Activated naive CD4-positive, alpha-beta T cell treated with anti-CD3 and anti-CD28 coated beads, Interleukin-2, amount 10 ng/mL, durations not matched to agents 7 days and 5 days (primary cell): Measurements from ENCODE around the gene KATNBL1.
"Not testable (repeated sequence)": the region's sequence is repeated elsewhere in the genome, so short reads cannot be mapped to it uniquely, and the experiment has no call there.

Experiments used
- CTCF ChIA-PET: fragments of 350-600 bp; sonication (Branson Sonifier 250); formaldehyde crosslinking; loops from one replicate; lab custom pipeline; 2021; ENCODE audit warnings: antibody characterized with exemption; lab: Charles Lee
- DNase-seq: peaks from one replicate; pipeline ENCODE4 v3.0.0-alpha.2; 2020
- H3K27ac Mint-ChIP-seq: one replicate; pipeline ENCODE4 v1.8.0; 2021; ENCODE audit warnings: mild to moderate bottlenecking, moderate library complexity, mixed read lengths
- H3K27me3 Mint-ChIP-seq: one replicate; pipeline ENCODE4 v1.8.0; 2021; ENCODE audit warnings: mild to moderate bottlenecking, mixed read lengths
- H3K36me3 Mint-ChIP-seq: one replicate; pipeline ENCODE4 v1.8.0; 2021; ENCODE audit warnings: mixed read lengths
- H3K4me1 Mint-ChIP-seq: one replicate; pipeline ENCODE4 v1.8.0; 2021; ENCODE audit warnings: mixed read lengths
- H3K4me3 Mint-ChIP-seq: one replicate; pipeline ENCODE4 v1.8.0; 2021; ENCODE audit warnings: mild to moderate bottlenecking, moderate library complexity, mixed read lengths
- H3K9me3 Mint-ChIP-seq: one replicate; pipeline ENCODE4 v1.8.0; 2021; ENCODE audit warnings: mixed read lengths

Gene KATNBL1

DNA sequence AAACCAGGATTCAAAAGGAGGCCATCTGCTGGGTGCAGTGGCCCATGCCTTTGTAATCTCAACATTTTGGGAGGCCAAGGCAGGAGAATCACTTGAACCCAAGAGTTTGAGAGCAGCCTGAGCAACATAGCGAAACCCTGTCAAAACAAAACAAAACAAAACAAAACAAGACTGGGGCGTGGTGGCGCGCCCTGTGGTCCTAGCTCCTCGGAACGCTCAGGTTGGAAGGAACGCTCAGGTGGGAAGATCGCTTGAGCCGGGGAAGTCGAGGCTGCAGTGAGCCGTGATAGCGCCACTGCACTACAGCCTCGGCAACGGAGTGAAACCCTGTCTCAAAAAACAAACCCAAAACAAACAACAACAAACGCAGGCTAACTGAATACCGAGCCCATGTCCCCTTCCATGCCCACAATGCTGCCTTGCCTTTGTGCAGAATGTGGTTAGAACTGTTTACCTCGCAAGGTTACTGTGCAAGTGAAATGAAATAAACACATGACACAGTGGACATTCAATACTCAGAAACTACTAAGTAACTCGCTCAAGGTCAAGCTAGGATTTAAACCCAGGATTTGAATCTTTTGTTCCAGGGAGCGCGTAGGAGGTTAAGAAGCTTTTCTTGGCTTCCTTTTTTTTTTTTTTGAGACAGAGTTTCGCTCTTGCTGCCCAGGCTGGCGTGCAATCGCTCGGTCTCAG, 14.2 kb upstream of the KATNBL1 start:
- CTCF ChIA-PET, result interaction anchor here (0.6 to 2.1 kb wide), 6 partner anchors 11 to 364 kb away, joined by 3 to 10 read pairs (median 4); partner anchors contain the start of gene LPCAT4
- Mint-ChIP-seq H3K27me3 (peaks cover 9% of the 10 kb centered on the region), H3K9me3 (no peaks in the 10 kb centered on the region), H3K4me3 (peak overlapping the region; percentile 96), H3K4me1 (peaks cover 38% of the 10 kb centered on the region), H3K27ac (peak overlapping the region; percentile 94), H3K36me3 (peaks cover 23% of the 10 kb centered on the region)
- DNase-seq, result no peak

DNA sequence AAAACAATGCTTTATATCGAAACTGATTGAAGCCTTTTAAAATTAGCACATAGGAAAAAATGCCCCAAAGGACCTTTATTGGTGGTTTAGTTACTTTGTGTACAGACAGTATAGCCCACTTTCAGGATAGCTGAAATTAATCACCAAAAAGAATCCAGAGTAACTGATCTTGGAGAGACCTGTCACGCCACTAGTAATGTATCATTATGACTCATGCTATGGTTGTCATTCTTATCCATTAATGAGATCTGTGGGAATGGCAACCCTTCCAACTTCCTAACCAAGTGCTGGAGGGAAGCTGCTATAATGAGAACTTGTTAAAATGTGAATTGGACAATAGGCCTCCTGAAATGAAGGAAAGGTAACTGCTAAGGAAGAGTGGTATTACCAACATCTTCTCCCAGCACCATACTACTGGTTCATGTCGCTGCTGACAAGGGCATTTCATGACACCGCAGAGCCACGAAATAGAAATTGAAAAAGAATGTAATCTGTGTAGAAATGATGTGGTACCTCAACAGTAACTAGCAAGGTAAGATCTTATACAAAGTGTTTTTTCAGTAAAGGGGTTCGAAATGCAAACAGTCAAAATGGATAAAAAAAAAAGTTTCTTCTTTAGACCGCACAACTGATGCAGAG, 7.8 kb upstream of the KATNBL1 start:
- Mint-ChIP-seq H3K27me3 (peaks cover 8% of the 10 kb centered on the region), H3K27ac (no peak overlapping the region), H3K4me3 (no peak overlapping the region), H3K4me1 (no peaks in the 10 kb centered on the region), H3K9me3 (no peaks in the 10 kb centered on the region), H3K36me3 (no peaks in the 10 kb centered on the region)
- CTCF ChIA-PET, result interaction anchor here (1.4 kb wide), 1 partner anchor 9 kb away, joined by 3 read pairs; no protein-coding TSS in a partner anchor
- no peak for DNase-seq

DNA sequence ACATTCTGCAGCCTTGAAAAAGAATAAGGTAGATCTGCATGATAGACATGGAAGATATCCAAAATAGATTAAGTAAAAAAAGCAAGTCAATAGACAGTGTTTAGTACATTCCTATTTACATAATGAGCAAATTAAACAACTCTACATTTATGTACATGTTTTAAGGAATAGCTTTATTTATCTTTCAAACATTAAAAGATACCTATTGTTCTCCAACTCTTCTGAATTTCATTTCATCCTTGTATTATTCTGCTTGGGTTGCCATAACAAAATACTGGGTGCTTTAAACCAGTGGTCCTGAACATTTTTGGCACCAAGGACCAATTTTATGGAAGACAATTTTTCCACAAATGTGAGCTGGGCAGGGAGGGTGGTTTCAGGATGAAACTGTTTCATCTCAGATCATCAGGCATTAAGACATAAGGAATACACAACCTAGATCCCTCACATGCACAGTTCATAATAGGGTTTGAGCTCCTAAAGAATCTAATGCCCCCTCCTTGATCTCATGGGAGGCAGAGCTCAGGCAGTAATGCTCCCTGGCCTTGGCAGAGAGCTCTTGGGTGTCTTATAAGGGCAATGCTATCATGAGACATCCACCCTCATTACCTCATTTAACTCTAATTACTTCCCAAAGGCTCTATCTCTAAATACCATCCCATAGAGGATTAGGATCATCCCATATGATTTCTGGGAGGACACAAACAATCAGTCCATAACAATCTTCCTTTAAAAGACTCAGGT, 6.8 kb upstream of the KATNBL1 start:
- DNase-seq, result no peak
- Mint-ChIP-seq H3K27me3 (peaks cover 8% of the 10 kb centered on the region), H3K36me3 (no peaks in the 10 kb centered on the region), H3K9me3 (no peaks in the 10 kb centered on the region), H3K4me3 (no peak overlapping the region), H3K27ac (no peak overlapping the region), H3K4me1 (no peaks in the 10 kb centered on the region)
- CTCF ChIA-PET, result interaction anchor here (1.0 kb wide), 1 partner anchor 25 kb away, joined by 3 read pairs; no protein-coding TSS in a partner anchor

DNA sequence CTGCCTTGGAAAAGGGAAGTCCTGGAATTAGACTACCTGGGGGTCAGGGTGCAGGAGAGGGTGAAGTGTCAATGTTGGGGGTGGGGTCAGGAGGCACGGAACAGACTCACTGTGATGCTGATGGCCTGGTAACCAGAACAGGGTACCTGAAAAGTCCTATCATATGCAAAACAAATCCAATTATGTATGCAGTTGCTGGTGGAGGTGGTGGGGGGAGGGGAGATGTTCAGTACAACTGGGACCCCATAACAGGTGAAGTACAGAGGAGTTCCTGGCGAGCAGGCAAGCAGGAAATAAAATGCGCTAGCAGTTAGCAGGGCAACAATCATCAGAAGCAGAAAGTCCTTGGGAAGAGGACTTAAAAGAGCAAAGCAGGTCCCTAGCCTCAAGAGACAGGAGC, 4.2 kb upstream of the KATNBL1 start:
- peaks cover 2% of the 10 kb centered on the region for H3K4me1 Mint-ChIP-seq
- no peak overlapping the region for H3K27ac Mint-ChIP-seq
- DNase-seq, result no peak
- H3K4me3 Mint-ChIP-seq, result no peak overlapping the region
- no peaks in the 10 kb centered on the region for H3K36me3 Mint-ChIP-seq
- H3K9me3 Mint-ChIP-seq, result no peaks in the 10 kb centered on the region
- CTCF ChIA-PET, result interaction anchor here (0.7 kb wide), 1 partner anchor 12 kb away, joined by 3 read pairs; no protein-coding TSS in a partner anchor
- H3K27me3 Mint-ChIP-seq, result peaks cover 8% of the 10 kb centered on the region

DNA sequence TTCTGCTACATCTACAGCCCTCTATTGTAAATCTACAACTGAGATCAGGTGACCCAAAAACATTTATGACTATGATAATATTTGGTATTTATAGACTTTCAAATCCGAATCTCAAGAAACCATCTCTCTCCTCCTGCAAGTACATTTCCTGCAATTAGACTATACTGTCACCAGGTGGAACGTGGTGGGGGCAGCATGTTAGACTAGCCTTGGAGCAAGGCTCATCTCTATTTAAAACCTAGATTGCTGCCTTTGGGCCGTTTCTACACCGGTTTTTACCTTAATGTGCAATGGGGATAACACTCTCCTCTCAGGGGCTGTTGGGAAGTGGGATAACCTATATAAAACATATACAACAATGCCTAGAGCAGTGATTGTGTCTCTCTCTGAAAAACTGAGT, 3.8 kb upstream of the KATNBL1 start:
- no peaks in the 10 kb centered on the region for H3K36me3 Mint-ChIP-seq
- no peaks in the 10 kb centered on the region for H3K9me3 Mint-ChIP-seq
- H3K27me3 Mint-ChIP-seq, result peaks cover 8% of the 10 kb centered on the region
- peaks cover 5% of the 10 kb centered on the region for H3K4me1 Mint-ChIP-seq
- H3K4me3 Mint-ChIP-seq, result no peak overlapping the region
- CTCF ChIA-PET, result interaction anchor here (0.7 kb wide), 1 partner anchor 11 kb away, joined by 3 read pairs; no protein-coding TSS in a partner anchor
- DNase-seq, result no peak
- H3K27ac Mint-ChIP-seq, result no peak overlapping the region

DNA sequence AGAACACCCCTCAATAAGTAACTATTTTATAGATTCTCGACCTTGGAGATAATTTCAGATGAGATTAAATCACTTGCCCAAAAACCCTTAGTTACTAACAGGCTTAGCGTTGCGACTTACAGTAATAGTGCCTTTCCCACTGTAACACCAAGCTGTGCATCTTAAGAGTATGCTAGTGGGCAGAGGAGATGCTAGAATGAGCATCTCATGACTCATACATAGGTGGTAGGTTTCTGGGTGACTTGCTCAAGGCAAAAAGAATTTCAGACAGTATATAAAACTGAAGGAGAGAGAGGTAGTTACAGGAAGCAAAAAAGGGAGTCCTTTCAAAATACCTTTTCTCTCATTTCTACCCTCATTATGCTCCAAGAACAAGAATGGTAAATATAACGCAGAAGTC, 3.9 kb downstream of the KATNBL1 start:
- Mint-ChIP-seq H3K27me3 (no peaks in the 10 kb centered on the region), H3K36me3 (peaks cover 16% of the 10 kb centered on the region), H3K4me1 (peaks cover 17% of the 10 kb centered on the region), H3K9me3 (no peaks in the 10 kb centered on the region), H3K4me3 (no peak overlapping the region), H3K27ac (no peak overlapping the region)
- DNase-seq, result no peak
- CTCF ChIA-PET, result interaction anchor here (0.6 kb wide), 1 partner anchor 123 kb away, joined by 4 read pairs; no protein-coding TSS in a partner anchor

DNA sequence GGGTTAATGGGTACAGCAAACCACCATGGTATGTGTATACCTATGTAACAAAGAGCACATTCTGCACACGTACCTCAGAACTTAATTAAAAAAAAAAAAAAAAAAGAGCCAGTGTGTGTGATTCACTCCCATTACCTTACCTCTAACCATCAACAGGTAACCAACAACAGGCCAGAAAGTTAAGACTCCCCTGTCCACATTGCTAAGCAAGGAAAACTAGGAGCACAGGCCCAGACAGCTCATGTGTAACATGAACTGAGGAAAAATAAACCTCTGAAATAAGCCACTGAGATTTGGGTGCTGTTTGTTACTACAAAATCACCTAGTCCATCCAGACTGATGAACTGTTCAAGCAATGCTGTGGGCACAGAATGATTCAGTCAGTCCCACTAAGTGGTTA, 6.0 kb downstream of the KATNBL1 start:
- Mint-ChIP-seq H3K36me3 (peaks cover 30% of the 10 kb centered on the region), H3K4me3 (no peak overlapping the region), H3K4me1 (peaks cover 14% of the 10 kb centered on the region), H3K27me3 (no peaks in the 10 kb centered on the region), H3K27ac (no peak overlapping the region), H3K9me3 (no peaks in the 10 kb centered on the region)
- CTCF ChIA-PET, result no interaction called here
- DNase-seq, result no peak

DNA sequence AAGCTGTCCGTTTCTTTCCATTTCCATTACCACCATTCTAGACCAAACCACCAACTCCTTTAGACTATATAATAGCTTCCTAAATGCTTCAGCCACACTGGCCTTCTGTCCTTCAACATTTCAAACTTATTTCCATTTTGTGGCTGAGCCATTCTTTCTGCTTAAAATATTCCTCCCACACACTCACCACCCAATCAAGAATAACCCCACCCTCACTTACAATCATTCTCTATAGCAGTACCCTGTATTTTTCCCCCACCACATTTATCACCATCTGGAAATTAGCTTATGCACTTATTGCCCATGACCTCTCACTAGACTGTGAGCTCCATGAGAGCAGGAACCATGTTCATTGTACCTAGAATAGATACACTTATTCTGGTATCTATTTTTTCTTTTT, 6.6 kb downstream of the KATNBL1 start:
- CTCF ChIA-PET, result interaction anchor here (0.6 kb wide), 1 partner anchor 21 kb away, joined by 3 read pairs; no protein-coding TSS in a partner anchor
- H3K36me3 Mint-ChIP-seq, result peaks cover 34% of the 10 kb centered on the region
- H3K4me1 Mint-ChIP-seq, result peaks cover 9% of the 10 kb centered on the region
- H3K4me3 Mint-ChIP-seq, result no peak overlapping the region
- no peaks in the 10 kb centered on the region for H3K27me3 Mint-ChIP-seq
- H3K27ac Mint-ChIP-seq, result no peak overlapping the region
- DNase-seq, result no peak
- H3K9me3 Mint-ChIP-seq, result no peaks in the 10 kb centered on the region

DNA sequence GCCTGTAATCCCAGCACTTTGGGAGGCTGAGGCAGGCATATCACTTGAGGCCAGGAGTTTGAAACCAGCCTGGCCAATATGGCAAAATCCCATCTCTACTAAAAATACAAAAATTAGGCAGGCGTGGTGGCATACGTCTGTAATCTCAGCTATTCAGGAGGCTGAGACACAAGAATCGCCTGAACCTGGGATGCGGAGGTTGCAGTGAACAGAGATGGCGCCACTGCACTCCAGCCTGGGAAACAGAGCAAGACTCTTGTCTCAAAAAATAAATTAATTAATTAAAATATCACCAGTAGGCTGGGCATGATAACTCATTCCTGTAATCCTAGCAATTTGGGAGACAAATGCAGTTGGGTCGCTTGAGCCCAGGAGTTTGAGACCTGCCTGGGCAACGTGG, 16.6 kb downstream of the KATNBL1 start:
- H3K9me3 Mint-ChIP-seq, H3K4me3 Mint-ChIP-seq, H3K27me3 Mint-ChIP-seq, DNase-seq, H3K4me1 Mint-ChIP-seq, H3K36me3 Mint-ChIP-seq, H3K27ac Mint-ChIP-seq, CTCF ChIA-PET: not testable (repeated sequence)

DNA sequence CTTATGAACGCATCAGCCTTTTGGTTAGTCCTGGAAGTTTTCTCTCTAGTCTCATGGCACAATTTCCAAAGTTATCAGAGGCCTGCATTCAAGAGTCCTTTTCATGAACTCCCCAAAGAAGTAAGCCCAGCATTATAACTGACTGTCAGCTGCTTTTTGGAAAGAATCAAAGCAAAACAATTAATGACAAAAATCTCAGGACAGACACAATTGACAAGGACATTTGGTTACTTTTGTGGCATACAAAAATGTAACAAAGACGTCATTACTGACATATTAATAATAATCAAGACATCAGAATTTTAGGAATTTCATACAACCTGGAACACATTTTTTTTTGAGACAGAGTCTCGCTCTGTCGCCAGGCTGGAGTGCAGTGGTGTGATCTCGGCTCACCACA, 21.2 kb downstream of the KATNBL1 start:
- Mint-ChIP-seq H3K36me3 (peaks cover 18% of the 10 kb centered on the region), H3K27me3 (no peaks in the 10 kb centered on the region), H3K4me1 (no peaks in the 10 kb centered on the region), H3K27ac (no peak overlapping the region), H3K4me3 (no peak overlapping the region), H3K9me3 (no peaks in the 10 kb centered on the region)
- CTCF ChIA-PET, result interaction anchor here (0.7 kb wide), 1 partner anchor 103 kb away, joined by 4 read pairs; no protein-coding TSS in a partner anchor
- DNase-seq, result no peak

DNA sequence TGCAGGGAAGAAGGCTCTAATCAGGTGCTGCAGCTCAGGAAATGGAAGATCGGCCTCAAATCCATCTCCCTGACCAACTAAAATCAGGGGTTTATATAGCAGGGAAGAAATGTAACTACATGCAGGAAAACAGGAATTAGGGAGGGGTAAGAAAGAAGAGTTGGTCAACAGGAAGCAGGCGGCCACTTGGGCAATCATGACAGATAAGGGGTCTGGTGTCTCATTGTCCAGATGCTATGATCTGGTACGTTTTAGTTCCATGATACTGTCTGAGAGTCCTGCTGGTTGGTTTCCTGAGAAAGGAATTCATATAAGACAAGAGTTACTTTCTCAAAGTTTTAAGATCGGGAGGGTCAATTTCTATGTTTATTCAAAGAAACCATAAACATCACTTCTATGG, 24.2 kb downstream of the KATNBL1 start:
- CTCF ChIA-PET, result no interaction called here
- H3K4me1 Mint-ChIP-seq, result no peaks in the 10 kb centered on the region
- H3K27me3 Mint-ChIP-seq, result no peaks in the 10 kb centered on the region
- no peaks in the 10 kb centered on the region for H3K9me3 Mint-ChIP-seq
- H3K4me3 Mint-ChIP-seq, result no peak overlapping the region
- DNase-seq, result no peak
- peak overlapping the region; percentile 11 for H3K27ac Mint-ChIP-seq
- H3K36me3 Mint-ChIP-seq, result peaks cover 22% of the 10 kb centered on the region

DNA sequence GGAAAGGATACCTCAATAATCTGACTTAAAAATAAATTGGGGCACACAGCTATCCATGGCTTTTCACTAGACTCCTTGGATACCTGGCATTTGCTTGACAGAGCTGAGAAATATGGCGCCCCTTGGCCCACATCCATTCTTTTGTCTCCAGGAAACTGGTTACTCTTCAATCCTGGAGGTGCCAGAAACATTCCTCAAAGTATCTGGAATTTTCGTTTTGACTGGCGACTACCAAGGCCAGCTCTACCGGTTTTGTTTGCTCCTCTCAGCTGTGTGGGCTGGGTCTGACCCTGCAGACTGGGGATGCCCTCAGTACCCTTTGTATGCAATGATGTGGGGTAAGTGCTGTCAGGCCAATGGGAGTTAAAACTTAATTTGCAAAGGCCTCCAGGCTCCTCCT, 27.0 kb downstream of the KATNBL1 start:
- no peaks in the 10 kb centered on the region for H3K9me3 Mint-ChIP-seq
- H3K4me3 Mint-ChIP-seq, result no peak overlapping the region
- CTCF ChIA-PET, result no interaction called here
- no peaks in the 10 kb centered on the region for H3K4me1 Mint-ChIP-seq
- no peaks in the 10 kb centered on the region for H3K27me3 Mint-ChIP-seq
- H3K27ac Mint-ChIP-seq, result no peak overlapping the region
- no peak for DNase-seq
- peaks cover 19% of the 10 kb centered on the region for H3K36me3 Mint-ChIP-seq

DNA sequence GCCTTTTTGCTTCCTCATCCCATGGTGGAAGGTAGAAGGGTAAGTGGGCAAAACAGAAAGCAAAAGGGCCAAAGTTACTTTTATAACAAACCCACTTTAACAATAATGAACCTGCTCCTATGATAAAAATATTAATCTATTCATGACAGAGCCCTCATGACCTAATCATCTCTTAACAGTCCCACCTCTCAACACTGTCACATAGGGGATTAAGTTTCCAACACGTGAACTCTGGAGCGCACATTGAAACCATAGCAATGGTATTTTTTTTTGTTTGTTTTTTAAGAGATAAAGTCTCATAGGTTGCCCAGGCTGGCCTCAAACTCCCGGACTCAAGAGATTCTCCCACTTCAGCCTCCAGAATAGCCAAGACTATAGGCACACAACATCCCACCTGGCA, 30.7 kb downstream of the KATNBL1 start:
- Mint-ChIP-seq H3K27ac (no peak overlapping the region), H3K9me3 (peaks cover 6% of the 10 kb centered on the region), H3K4me3 (no peak overlapping the region), H3K4me1 (no peaks in the 10 kb centered on the region), H3K27me3 (no peaks in the 10 kb centered on the region), H3K36me3 (peaks cover 12% of the 10 kb centered on the region)
- CTCF ChIA-PET, result no interaction called here
- no peak for DNase-seq

DNA sequence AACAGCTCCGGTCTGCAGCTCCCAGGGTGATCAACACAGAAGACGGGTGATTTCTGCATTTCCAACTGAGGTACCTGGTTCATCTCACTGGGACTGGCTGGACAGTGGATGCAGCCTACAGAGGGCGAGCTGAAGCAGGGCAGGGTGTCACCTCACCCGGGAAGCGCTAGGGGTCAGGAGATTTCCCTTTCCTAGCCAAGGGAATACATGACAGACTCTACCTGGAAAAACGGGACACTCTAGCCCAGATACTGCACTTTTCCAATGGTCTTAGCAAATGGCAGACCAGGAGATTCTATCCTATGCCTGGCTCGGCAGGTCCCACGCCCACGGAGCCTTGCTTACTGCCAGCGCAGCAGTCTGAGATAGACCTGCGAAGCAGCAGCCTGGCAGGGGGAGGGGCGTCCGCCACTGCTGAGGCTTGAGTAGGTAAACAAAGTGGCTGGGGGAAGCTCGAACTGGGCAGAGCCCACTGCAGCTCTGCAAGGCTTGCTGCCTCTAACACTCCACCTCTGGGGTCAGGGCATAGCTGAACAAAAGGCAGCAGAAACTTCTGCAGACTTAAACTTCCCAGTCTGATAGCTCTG, 43.8 kb downstream of the KATNBL1 start:
- DNase-seq, H3K27ac Mint-ChIP-seq, H3K27me3 Mint-ChIP-seq, CTCF ChIA-PET, H3K4me3 Mint-ChIP-seq, H3K4me1 Mint-ChIP-seq: not testable (repeated sequence)
- Mint-ChIP-seq H3K9me3 (peaks cover 48% of the 10 kb centered on the region), H3K36me3 (peaks cover 60% of the 10 kb centered on the region)
